Measurements from ENCODE around the gene C14orf93. TPM values are rescaled to one million over a fixed set of nuclear protein-coding genes. Genes with fewer than 3 reads are reported as not detected.
A peak's percentile ranks its signal among the peaks of the same experiment; 100 is the strongest.

Gene C14orf93
- total and polyA plus RNA-seq, 2 donors (not counting 1 experiment from before 2014, with no cell fraction given): 4.8 to 13.0 TPM

- Histone ChIP-seq H3K4me3 (replicated peaks in 1 of 4; ENCODE audit: control extremely low read depth in 1 of 4, insufficient read depth in 1 of 4, low read depth in 3 of 4, low read length in 4 of 4) (no peak overlapping the region), H3K9ac (ENCODE audit: insufficient read depth, low read length) (no peak overlapping the region), H3K9me3 (ENCODE audit: control insufficient read depth, insufficient read depth, low read depth, low read length) (no peaks in the 10 kb centered on the region), H3K79me2 (ENCODE audit: control insufficient read depth, insufficient read depth, low read length) (no peaks in the 10 kb centered on the region), H3K27ac (ENCODE audit: insufficient read depth, low read length) (no peak overlapping the region), H3K4me2 (ENCODE audit: extremely low read depth, insufficient read depth, low read length) (no peak overlapping the region), H2AFZ (ENCODE audit: low read length) (no peak overlapping the region), H3K27me3 (ENCODE audit: control insufficient read depth, insufficient read depth, low read length) (no peaks in the 10 kb centered on the region), H3K36me3 (ENCODE audit: control insufficient read depth, insufficient read depth, low read length) (no peaks in the 10 kb centered on the region), H3K4me1 (ENCODE audit: control insufficient read depth, extremely low read depth, insufficient read depth, low read length) (no peaks in the 10 kb centered on the region), H4K20me1 (ENCODE audit: control insufficient read depth, extremely low read depth, insufficient read depth, low read length) (no peaks in the 10 kb centered on the region)
- no peak for TF ChIP-seq CTCF (conservative IDR thresholded peaks at IDR 0.05 in 1 of 2, IDR thresholded peaks at IDR 0.05 in 1 of 2; ENCODE audit: low read depth in 1 of 2, low read length in 2 of 2)
- DNase-seq (ENCODE audit: low read depth in 2 of 2): no peak
These were observed 30.2 kb upstream of the C14orf93 start for GRCh38 chr14:23040100-23040499.

GRCh38 chr14:23035303-23036144 lies 25.6 kb upstream of the C14orf93 start:
- no peaks in the 10 kb centered on the region for H4K20me1 ChIP-seq (ENCODE audit: control insufficient read depth, extremely low read depth, insufficient read depth, low read length)
- H3K9me3 ChIP-seq (ENCODE audit: control insufficient read depth, insufficient read depth, low read depth, low read length): no peaks in the 10 kb centered on the region
- peaks cover 10% of the 10 kb centered on the region for H3K36me3 ChIP-seq (ENCODE audit: control insufficient read depth, insufficient read depth, low read length)
- DNase-seq (ENCODE audit: low read depth in 2 of 2): no peak
- peak overlapping the region; percentile 91 for H3K4me2 ChIP-seq (ENCODE audit: extremely low read depth, insufficient read depth, low read length)
- H3K4me1 ChIP-seq (ENCODE audit: control insufficient read depth, extremely low read depth, insufficient read depth, low read length): peaks cover 3% of the 10 kb centered on the region
- peak overlapping the region; percentile 78 to 99 (median 96) for H3K4me3 ChIP-seq (replicated peaks in 1 of 4; ENCODE audit: control extremely low read depth in 1 of 4, insufficient read depth in 1 of 4, low read depth in 3 of 4, low read length in 4 of 4)
- H3K27me3 ChIP-seq (ENCODE audit: control insufficient read depth, insufficient read depth, low read length): no peaks in the 10 kb centered on the region
- no peak overlapping the region for H3K9ac ChIP-seq (ENCODE audit: insufficient read depth, low read length)
- peaks cover 18% of the 10 kb centered on the region for H3K79me2 ChIP-seq (ENCODE audit: control insufficient read depth, insufficient read depth, low read length)
- TF ChIP-seq CTCF (conservative IDR thresholded peaks at IDR 0.05 in 1 of 2, IDR thresholded peaks at IDR 0.05 in 1 of 2; ENCODE audit: low read depth in 1 of 2, low read length in 2 of 2): no peak
- no peak for TF ChIP-seq EZH2 (IDR thresholded peaks at IDR 0.05; ENCODE audit: low read length, missing control alignments)
- H3K27ac ChIP-seq (ENCODE audit: insufficient read depth, low read length): peak overlapping the region; percentile 97
- peak overlapping the region; percentile 97 for H2AFZ ChIP-seq (ENCODE audit: low read length)

GRCh38 chr14:23034498-23035302 lies 24.8 kb upstream of the C14orf93 start, which contains the start of gene PSMB5:
Gene PSMB5, minus strand, starts transcription at chr14:23034900. Its CDS starts 19 bp downstream, at chr14:23034881.
- H3K9ac ChIP-seq (ENCODE audit: insufficient read depth, low read length): peak within 1 kb of the TSS; percentile 98
- H3K9me3 ChIP-seq (ENCODE audit: control insufficient read depth, insufficient read depth, low read depth, low read length): no peaks in the 10 kb centered on the region
- peak within 1 kb of the TSS; percentile 97 for H2AFZ ChIP-seq (ENCODE audit: low read length)
- peak; percentile 96 for DNase-seq (ENCODE audit: low read depth in 2 of 2)
- no peaks in the 10 kb centered on the region for H3K27me3 ChIP-seq (ENCODE audit: control insufficient read depth, insufficient read depth, low read length)
- no peaks in the 10 kb centered on the region for H4K20me1 ChIP-seq (ENCODE audit: control insufficient read depth, extremely low read depth, insufficient read depth, low read length)
- TF ChIP-seq EZH2 (IDR thresholded peaks at IDR 0.05; ENCODE audit: low read length, missing control alignments) (no peak), CTCF (conservative IDR thresholded peaks at IDR 0.05 in 1 of 2, IDR thresholded peaks at IDR 0.05 in 1 of 2; ENCODE audit: low read depth in 1 of 2, low read length in 2 of 2) (peak in 1 of 2 donors; percentile 9)
- peak within 1 kb of the TSS; percentile 78 to 99 (median 96) for H3K4me3 ChIP-seq (replicated peaks in 1 of 4; ENCODE audit: control extremely low read depth in 1 of 4, insufficient read depth in 1 of 4, low read depth in 3 of 4, low read length in 4 of 4)
- peaks cover 18% of the 10 kb centered on the region for H3K79me2 ChIP-seq (ENCODE audit: control insufficient read depth, insufficient read depth, low read length)
- H3K4me2 ChIP-seq (ENCODE audit: extremely low read depth, insufficient read depth, low read length): peak within 1 kb of the TSS; percentile 91
- H3K36me3 ChIP-seq (ENCODE audit: control insufficient read depth, insufficient read depth, low read length): peaks cover 10% of the 10 kb centered on the region
- H3K27ac ChIP-seq (ENCODE audit: insufficient read depth, low read length): peak within 1 kb of the TSS; percentile 97
- peaks cover 3% of the 10 kb centered on the region for H3K4me1 ChIP-seq (ENCODE audit: control insufficient read depth, extremely low read depth, insufficient read depth, low read length)
